Smooth muscle cell (in vitro differentiated cells): ENCODE measurements around the gene FCHO2. TPM values are rescaled to one million over a fixed set of nuclear protein-coding genes. Genes with fewer than 3 reads are reported as not detected.

Experiments
- DNase-seq: peaks from one replicate; lab custom pipeline; 2025; ENCODE audit not compliant: unreplicated experiment; lab: John Stamatoyannopoulos, UW
- H2AFZ ChIP-seq: fragments of 200-600 bp; sonication (generic); 2 replicates; pipeline ENCODE4 v1.6.0; 2016; ENCODE audit warnings: antibody characterized with exemption, low read depth, mild to moderate bottlenecking
- H3F3A ChIP-seq: fragments of 200-600 bp; sonication (generic); 2 replicates; pipeline ENCODE4 v1.6.0; 2017; ENCODE audit warnings: antibody characterized with exemption, low read depth
- H3K27ac ChIP-seq: fragments of 200-600 bp; sonication (generic); 2 replicates; pipeline ENCODE4 v1.5.1; 2016; ENCODE audit warnings: low read depth, mild to moderate bottlenecking
- H3K27me3 ChIP-seq: fragments of 200-600 bp; sonication (generic); 2 replicates; pipeline ENCODE4 v1.6.1; 2016; ENCODE audit warnings: low read depth, mild to moderate bottlenecking
- H3K36me3 ChIP-seq: fragments of 200-600 bp; sonication (generic); 2 replicates; pipeline ENCODE4 v1.5.1; 2016; ENCODE audit warnings: low read depth
- H3K4me1 ChIP-seq: fragments of 200-600 bp; sonication (generic); 2 replicates; pipeline ENCODE4 v1.5.1; 2016; ENCODE audit warnings: low read depth
- H3K4me2 ChIP-seq: fragments of 200-600 bp; sonication (generic); 2 replicates; pipeline ENCODE4 v1.6.0; 2016; ENCODE audit warnings: mild to moderate bottlenecking
- H3K4me3 ChIP-seq: fragments of 200-600 bp; sonication (generic); 2 replicates; pipeline ENCODE4 v1.5.1; 2016; ENCODE audit warnings: mild to moderate bottlenecking
- H3K79me2 ChIP-seq: fragments of 200-600 bp; sonication (generic); 2 replicates; pipeline ENCODE4 v1.6.0; 2016; ENCODE audit warnings: low read depth, mild to moderate bottlenecking
- H3K9ac ChIP-seq: fragments of 200-600 bp; sonication (generic); 2 replicates; pipeline ENCODE4 v1.6.0; 2016; ENCODE audit warnings: low read depth
- H3K9me3 ChIP-seq: fragments of 200-600 bp; sonication (generic); replicated peaks from 2 replicates; pipeline ENCODE4 v1.5.1; 2016; ENCODE audit warnings: low read depth
- H4K20me1 ChIP-seq: fragments of 200-600 bp; sonication (generic); 2 replicates; pipeline ENCODE4 v1.6.0; 2016; ENCODE audit warnings: low read depth
- CTCF ChIP-seq: fragments of 200-600 bp; sonication (generic); IDR thresholded peaks from 2 replicates; pipeline ENCODE4 v1.5.1; 2017; ENCODE audit warnings: borderline replicate concordance, mild to moderate bottlenecking, antibody characterized with exemption; ENCODE audit not compliant: insufficient read depth, poor library complexity, severe bottlenecking
- WGBS: methylation state at CpG from one replicate; pipeline ENCODE4 v1.1.7; 2016; ENCODE audit warnings: low lambda C conversion rate; 5-methylcytosine and 5-hydroxymethylcytosine counted together
- polyA plus RNA-seq: library from polyadenylated mRNA; unstranded; fragments of >200 nt; fragmentation: Nextera tagmentation; extraction: Ambion mirVana; gene quantifications from 2 replicates; pipeline ENCODE4 v1.2.1, GENCODE V29; 2016
- total RNA-seq: library from RNA; depleted of rRNA; stranded (reverse); fragments of >200 nt; gene quantifications from 2 replicates; pipeline ENCODE4 v1.2.3, GENCODE V29; 2014

FCHO2 gene
- total and polyA plus RNA-seq, 2 experiments from 2014 or later: 4.9 to 27.8 TPM

GRCh38 chr5:73119451-73120157 lies 163.8 kb downstream of the FCHO2 start:
- Histone ChIP-seq H3K27ac (no peak overlapping the region), H3K4me2 (peak overlapping the region; percentile 96), H4K20me1 (no peaks in the 10 kb centered on the region), H3K4me1 (peaks cover 9% of the 10 kb centered on the region), H2AFZ (peak overlapping the region; percentile 89), H3K79me2 (no peaks in the 10 kb centered on the region), H3K9me3 (no peaks in the 10 kb centered on the region), H3K27me3 (peaks cover 21% of the 10 kb centered on the region), H3K9ac (no peak overlapping the region), H3F3A (peaks cover 12% of the 10 kb centered on the region), H3K4me3 (peak overlapping the region; percentile 57), H3K36me3 (no peaks in the 10 kb centered on the region)
- WGBS: 41% methylated on average over 40 of the region's 40 CpGs
- DNase-seq: no peak
- TF ChIP-seq CTCF: no peak

GRCh38 chr5:73120222-73121118 lies 164.6 kb downstream of the FCHO2 start, which contains the start of gene TMEM171:
Gene TMEM171, plus strand, starts transcription at chr5:73120575. Its CDS starts 2,799 bp downstream, at chr5:73123374.
- H3K9me3 ChIP-seq: no peaks in the 10 kb centered on the region
- H3K79me2 ChIP-seq: no peaks in the 10 kb centered on the region
- DNase-seq: no peak
- H3K36me3 ChIP-seq: no peaks in the 10 kb centered on the region
- H3F3A ChIP-seq: peaks cover 12% of the 10 kb centered on the region
- peak within 1 kb of the TSS; percentile 96 for H3K4me2 ChIP-seq
- no peak for TF ChIP-seq CTCF
- H3K4me3 ChIP-seq: peak within 1 kb of the TSS; percentile 57
- H4K20me1 ChIP-seq: no peaks in the 10 kb centered on the region
- no peak within 1 kb of the TSS for H3K9ac ChIP-seq
- H3K4me1 ChIP-seq: peaks cover 9% of the 10 kb centered on the region
- peak within 1 kb of the TSS; percentile 89 for H2AFZ ChIP-seq
- WGBS: 2% methylated on average over 77 of the region's 94 CpGs
- H3K27ac ChIP-seq: no peak within 1 kb of the TSS
- peaks cover 21% of the 10 kb centered on the region for H3K27me3 ChIP-seq

GRCh38 chr5:73121119-73121463 lies 165.2 kb downstream of the FCHO2 start:
- H3K9me3 ChIP-seq: no peaks in the 10 kb centered on the region
- 37% methylated on average over 6 of the region's 6 CpGs for WGBS
- H3K27me3 ChIP-seq: peaks cover 21% of the 10 kb centered on the region
- no peak overlapping the region for H3K27ac ChIP-seq
- H3K4me3 ChIP-seq: peak overlapping the region; percentile 57
- H3K36me3 ChIP-seq: no peaks in the 10 kb centered on the region
- H2AFZ ChIP-seq: no peak overlapping the region
- no peaks in the 10 kb centered on the region for H3K79me2 ChIP-seq
- H3K9ac ChIP-seq: no peak overlapping the region
- H3K4me1 ChIP-seq: peaks cover 9% of the 10 kb centered on the region
- peaks cover 11% of the 10 kb centered on the region for H3F3A ChIP-seq
- peak overlapping the region; percentile 96 for H3K4me2 ChIP-seq
- no peaks in the 10 kb centered on the region for H4K20me1 ChIP-seq
- no peak for TF ChIP-seq CTCF
- DNase-seq: no peak
